ENCODE results near the gene FGF21.
"Not testable (repeated sequence)": the region's sequence is repeated elsewhere in the genome, so short reads cannot be mapped to it uniquely, and the experiment has no call there.

The FGF21 gene

DNA sequence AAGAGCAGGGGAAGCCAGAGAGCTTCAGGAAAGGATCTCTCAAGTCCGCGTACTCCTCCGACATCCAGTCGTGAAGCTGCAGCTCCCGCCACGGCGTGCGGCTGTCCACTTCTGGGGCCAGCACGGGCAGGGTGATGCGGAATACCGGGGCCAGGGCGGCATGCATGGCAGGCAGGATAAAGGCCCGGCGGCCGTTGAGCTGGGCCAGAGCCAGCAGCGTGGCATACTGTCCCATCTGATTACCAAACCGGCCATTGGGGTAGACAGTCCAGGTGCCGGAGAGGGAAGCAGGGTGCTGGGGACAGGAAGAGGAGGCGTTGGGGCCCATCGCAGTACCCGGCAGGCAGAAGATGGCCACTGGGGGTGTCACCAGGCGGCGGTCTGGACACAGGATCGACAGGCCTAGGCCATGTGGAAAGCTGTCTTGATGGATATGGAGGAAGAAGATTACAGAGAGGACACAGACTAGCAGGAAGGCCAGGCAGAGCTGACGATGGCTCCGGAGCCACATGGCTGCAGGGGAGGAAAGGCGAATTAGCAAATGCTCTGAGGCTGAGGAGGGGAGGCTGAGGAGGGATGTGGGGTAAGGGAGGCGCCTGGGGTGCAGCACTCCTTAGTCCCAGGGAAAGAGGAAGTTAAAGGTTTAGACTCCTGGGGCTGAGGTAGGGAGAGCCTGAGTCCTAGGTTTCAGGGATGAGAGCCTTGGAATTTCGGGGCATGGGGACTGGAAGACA is 4.4 kb upstream of the FGF21 start:
- in situ Hi-C loops (cut with HindIII; ENCODE audit: low sequenced_read_pairs), result no loop called here

DNA sequence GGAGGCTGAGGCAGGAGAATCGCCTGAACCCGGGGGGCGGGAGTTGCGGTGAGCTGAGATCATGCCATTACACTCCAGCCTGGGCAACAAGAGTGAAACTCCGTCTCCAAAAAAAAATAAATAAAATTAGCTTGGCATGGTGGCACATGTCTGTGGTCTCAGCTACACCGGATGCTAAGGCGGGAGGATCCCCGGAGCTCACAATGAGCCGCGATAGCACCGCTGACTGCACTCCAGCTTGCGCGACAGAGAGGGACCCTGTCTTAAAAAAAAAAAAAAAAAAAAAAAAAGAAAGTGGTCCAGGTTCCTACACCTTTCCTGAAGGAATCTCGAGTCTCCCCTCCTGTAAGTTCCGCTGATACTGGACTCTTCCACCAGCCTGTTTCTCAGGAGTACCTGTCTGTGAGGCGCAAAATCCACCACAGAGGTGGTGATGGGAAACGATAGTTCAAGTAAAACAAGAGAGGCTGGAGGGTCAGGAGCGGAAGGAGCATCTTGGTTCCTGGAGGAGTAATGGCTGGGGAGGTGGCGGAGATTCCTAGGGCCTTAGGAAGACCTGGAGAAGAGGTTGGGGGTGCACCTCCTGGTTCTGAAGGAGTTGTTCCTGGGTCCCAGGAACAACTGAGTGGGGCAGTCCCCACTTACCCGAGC is 3.4 kb upstream of the FGF21 start:
- in situ Hi-C loops (cut with HindIII; ENCODE audit: low sequenced_read_pairs), result no loop called here

DNA sequence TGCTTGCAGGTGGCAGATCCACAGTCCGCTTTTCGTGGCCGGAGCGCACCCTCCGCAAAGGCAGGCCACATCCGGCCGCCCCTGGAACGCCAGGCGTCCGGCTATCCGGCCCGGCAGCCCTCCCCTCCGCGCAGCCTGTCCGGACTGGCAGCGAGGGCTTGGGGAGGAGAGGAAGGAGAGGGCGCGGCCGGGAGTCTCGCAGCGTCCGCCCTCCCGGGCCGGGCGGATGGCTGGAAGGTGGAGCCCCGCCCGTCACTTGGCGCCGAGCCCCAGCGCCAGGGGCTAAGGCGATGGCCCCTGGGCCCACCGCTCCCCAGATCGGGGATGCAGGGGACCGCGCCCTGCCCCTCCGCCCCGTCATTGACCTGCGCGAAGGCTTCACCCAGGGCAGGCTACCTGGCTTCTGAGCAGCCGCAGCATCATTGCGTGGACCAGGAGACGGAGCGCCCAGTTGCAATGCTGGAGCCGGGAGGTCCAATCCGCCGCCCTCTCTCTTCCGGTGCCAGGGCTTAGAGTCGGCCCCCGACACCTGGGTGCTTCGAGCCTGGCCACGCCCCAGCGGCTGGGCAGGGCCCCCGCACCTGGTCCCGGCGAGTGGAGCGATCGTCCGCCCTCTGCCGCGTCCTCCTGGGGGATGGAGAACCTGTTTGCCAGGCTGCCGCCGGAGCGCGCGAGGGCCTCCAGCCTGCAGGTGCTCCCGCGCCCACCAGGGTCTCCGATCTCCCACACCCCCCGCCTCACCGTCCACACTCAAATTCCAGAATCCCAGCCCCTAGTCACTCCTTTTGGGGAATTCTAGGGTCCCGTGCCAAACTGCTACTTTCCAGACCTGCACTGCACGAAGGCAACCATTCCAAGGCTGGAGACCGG is 2.6 kb upstream of the FGF21 start, which contains the start of gene FUT1:
FUT1 (minus strand) TSS at position 146 of the 870 bp plus-strand sequence. CDS start 1,360 bp downstream, outside the sequence.
- in situ Hi-C loops (cut with HindIII; ENCODE audit: low sequenced_read_pairs), result no loop called here

DNA sequence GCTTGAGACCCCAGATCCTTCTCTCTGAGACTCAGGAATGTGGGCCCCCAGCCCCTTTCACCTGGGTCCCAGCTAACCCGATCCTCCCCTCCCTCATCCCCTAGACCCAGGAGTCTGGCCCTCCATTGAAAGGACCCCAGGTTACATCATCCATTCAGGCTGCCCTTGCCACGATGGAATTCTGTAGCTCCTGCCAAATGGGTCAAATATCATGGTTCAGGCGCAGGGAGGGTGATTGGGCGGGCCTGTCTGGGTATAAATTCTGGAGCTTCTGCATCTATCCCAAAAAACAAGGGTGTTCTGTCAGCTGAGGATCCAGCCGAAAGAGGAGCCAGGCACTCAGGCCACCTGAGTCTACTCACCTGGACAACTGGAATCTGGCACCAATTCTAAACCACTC is 463 bp downstream of the FGF21 start:
- in situ Hi-C loops (cut with HindIII; ENCODE audit: low sequenced_read_pairs), result no loop called here

DNA sequence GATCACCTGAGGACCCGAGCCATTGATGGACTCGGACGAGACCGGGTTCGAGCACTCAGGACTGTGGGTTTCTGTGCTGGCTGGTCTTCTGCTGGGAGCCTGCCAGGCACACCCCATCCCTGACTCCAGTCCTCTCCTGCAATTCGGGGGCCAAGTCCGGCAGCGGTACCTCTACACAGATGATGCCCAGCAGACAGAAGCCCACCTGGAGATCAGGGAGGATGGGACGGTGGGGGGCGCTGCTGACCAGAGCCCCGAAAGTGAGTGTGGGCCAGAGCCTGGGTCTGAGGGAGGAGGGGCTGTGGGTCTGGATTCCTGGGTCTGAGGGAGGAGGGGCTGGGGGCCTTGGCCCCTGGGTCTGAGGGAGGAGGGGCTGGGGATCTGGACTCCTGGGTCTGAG is 888 bp downstream of the FGF21 start:
- in situ Hi-C loops (cut with HindIII; ENCODE audit: low sequenced_read_pairs), result no loop called here

DNA sequence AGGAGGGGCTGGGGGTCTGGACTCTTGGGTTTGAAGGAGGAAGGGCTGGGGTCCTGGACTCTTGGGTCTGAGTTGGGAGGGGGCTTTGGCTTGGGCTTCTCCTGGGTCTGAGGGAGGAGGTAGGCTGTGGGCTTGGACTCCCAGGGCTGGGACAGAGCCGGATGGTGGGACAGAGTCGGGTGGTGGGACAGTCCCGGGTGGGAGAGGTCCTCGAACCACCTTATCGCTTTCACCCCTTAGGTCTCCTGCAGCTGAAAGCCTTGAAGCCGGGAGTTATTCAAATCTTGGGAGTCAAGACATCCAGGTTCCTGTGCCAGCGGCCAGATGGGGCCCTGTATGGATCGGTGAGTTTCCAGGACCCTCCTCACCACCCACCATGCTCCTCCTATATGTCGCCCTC is 1.4 kb downstream of the FGF21 start:
- in situ Hi-C loops (cut with HindIII; ENCODE audit: low sequenced_read_pairs), result no loop called here

DNA sequence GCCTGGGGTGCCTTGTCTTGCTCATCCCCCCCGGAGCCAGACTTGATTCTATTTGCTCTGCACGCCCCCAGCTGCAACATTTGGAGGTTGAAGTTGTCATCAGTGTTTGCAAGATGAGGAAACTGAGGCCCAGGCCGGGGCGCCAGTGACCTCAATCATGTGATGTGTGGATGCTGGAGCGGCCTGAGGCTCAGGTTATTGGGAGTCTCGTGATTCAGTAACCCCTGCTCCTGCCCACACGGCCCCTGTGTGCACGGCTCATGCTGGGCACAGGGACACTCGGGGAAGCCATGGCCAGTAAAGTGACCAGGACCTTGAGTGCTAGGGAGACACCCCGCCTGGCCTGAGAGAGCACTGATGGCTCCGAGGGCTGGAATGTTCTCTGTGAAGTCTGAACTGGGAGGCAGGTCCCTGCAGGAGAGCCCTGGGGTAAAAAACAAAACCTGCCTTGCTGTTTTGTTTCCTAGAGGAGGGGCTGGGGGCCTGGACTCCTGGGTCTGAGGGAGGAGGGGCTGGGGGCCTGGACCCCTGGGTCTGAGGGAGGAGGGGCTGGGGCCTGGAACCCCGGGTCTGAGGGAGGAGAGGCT is 1.9 kb downstream of the FGF21 start:
- in situ Hi-C loops (cut with HindIII; ENCODE audit: low sequenced_read_pairs), result no loop called here

DNA sequence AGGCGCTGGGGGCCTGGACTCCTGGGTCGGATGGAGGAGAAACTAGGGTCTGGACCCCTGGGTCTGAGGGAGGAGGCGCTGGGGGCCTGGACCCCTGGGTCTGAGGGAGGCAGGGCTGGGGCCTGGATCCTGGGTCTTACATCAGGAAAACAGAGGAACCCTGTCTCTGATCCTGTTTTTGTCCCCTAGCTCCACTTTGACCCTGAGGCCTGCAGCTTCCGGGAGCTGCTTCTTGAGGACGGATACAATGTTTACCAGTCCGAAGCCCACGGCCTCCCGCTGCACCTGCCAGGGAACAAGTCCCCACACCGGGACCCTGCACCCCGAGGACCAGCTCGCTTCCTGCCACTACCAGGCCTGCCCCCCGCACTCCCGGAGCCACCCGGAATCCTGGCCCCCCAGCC is 2.4 kb downstream of the FGF21 start:
- in situ Hi-C loops (cut with HindIII; ENCODE audit: low sequenced_read_pairs), result no loop called here

DNA sequence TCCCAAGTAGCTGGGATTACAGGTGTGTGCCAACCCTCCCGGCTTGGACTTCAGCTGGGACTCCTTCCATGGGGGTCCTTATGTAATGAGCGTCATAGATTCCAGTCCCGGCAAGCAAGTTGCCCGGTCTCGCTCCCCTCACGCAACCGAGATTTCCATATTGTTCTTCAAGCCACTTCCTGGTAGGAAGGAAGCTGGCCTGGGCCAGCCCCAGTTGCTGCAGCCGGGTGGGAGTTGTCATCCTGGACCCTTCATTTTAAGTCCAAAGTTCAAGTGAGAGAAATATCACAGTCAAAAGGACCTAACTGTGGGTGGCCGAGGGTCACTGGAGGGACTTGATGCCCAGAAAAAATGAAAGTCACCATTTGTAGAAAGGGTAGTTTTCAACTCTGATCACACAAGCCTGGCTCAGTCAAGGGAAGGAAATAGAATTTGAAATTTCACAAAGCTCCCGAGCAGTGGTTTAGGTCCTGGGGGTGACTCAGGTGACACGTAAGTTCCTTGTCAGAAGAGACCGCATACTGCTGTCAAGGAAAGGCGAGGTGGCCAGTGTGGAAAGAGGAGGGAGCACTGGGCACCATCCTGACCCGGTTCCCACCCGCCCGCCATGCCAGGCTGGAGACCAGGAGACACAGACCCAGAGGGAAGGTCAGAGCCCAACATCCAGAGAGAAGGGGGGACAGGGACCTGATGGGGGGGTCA is 5.3 kb downstream of the FGF21 start:
- in situ Hi-C loops (cut with HindIII; ENCODE audit: low sequenced_read_pairs), result no loop called here

DNA sequence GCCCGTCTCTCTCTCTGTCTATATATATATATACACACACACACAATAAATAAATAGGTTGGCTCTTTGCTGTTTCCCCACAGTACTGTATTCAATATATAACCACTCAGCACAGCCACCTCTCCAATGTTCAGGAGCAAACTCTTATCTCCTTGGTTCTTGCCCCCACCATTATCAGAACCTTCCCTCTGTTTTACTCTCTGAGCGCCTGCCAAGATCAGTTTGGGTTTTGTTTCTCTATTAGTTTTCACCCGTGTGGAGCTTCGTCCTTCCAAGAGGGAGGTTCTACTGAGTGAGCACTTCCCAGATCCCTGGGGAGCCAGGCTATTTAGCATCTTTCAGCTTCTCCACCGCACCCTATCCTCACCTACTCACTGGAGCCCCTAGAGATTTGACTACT is 10.5 kb downstream of the FGF21 start:
- in situ Hi-C loops (cut with HindIII; ENCODE audit: low sequenced_read_pairs), result not testable (repeated sequence)

DNA sequence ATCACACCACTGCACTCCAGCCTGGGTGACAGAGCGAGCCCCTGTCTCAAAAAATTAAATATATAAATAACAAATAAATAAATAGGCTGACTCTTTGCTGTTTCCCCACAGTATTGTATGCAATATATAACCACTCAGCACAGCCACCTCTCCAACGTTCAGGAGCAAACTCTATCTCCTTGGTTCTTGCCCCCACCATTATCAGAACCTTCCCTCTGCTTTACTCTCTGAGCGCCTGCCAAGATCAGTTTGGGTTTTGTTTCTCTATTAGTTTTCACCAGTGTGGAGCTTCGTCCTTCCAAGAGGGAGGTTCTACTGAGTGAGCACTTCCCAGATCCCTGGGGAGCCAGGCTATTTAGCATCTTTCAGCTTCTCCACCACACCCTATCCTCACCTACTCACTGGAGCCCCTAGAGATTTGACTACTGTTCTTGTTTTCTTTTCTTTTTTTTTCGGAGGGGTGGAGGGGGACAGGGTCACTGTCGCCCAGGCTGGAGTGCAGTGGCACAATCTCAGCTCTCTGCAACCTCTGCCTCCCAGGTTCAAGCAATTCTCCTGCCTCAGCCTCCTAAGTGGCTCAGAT is 12.9 kb downstream of the FGF21 start:
- in situ Hi-C loops (cut with HindIII; ENCODE audit: low sequenced_read_pairs), result not testable (repeated sequence)

DNA sequence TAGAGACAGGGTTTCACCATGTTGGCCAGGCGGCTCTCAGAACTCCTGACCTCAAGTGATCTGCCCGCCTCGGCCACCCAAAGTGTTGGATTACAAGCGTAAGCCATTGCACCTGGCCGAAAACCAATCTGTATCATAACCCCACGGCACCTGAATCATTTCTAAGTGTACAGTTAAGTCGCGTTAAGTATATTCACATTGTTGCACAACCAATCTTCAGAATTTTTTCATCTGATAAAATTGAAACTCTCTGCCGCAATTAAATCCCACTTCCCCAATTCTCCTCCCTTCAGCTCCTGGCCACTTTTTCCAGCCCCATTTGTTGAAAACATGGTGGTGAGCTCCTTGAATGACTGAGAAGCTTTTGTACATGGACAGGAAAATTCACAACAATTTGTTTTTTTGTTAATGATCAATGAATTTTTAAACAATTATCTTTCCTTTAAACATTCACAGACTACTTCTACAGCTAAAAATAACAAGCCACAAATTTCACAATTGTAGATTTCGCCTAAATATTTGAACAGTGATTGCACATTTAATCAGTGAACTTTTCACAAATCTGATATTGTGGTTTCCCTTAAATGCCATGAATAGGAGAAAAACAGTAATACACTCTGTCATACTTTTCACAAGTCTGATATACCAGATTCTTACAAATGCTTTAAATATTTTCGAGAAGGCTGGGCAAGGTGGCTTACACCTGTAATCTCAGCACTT is 13.8 kb downstream of the FGF21 start:
- in situ Hi-C loops (cut with HindIII; ENCODE audit: low sequenced_read_pairs), result no loop called here

DNA sequence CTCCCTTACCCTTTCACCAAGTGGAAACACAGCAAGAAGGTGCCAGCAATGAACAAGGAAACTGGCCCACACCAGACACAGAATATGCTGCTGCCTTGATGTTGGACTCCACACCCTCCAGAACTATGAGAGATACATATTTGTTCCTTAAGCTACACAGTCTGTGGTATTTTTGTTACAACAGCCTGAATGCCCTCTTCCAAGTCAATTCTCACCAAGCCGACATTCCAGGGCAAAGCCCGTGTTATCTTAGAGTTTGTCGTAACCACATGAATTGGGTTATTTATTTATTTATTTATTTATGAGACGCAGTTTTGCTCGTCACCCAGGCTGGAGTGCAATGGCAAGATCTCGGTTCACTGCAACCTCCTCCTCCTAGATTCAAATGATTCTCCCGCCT is 14.9 kb downstream of the FGF21 start:
- in situ Hi-C loops (cut with HindIII; ENCODE audit: low sequenced_read_pairs), result no loop called here

DNA sequence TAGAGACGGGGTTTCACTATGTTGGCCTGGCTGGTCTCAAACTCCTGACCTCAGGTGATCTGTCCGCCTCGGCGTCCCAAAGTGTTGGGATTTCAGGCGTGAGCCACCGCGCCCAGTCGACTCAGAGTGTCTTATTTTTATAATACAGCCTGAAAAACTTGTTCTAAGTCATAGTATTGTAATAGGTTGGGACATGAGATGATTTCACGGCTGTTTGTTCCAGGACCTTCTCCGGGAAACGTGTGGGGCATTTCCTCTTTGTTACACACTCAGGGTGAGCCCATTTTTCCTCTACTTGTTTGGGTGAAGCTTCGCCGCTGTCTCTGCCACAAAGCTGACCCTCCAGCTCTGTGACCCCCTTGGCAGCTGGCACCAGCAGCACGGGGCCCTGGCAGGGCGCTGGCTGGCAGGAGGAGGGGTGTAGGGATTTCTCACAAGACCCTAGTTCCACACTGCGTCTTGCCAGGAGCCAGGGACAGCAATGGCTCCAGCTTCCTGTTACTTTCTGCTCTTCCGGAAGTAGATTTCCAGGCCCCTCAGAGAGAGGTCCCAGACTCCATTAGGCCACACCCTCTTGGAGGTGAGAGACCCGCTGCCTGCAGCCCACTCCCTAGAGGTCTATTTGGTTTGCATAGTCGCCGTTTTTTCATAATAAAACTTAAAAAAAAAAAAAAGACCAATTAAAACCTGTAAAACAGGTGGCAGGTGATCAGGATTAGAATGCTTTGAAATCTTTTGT is 15.6 kb downstream of the FGF21 start:
- in situ Hi-C loops (cut with HindIII; ENCODE audit: low sequenced_read_pairs), result no loop called here

DNA sequence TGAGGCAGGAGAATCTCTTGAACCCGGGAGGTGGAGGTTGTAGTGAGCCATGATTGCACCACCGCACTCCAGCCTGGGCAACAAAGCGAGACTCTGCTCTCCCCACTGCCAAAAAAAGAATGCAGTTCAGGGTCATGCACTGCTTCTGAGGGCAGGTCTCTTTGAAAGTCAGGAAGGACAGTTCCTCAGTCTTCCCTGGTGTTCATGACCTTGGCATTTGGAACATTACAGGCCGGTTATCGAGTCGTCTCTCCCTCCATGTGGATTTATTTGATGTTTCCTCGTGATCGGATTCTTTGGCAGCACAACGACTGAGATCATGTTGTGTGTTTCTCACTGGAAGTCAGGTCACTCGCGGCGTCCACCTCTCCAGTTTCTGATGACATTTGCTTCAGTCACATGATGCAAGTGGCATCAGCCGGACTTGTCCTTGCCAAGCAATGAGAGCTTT is 17.2 kb downstream of the FGF21 start:
- in situ Hi-C loops (cut with HindIII; ENCODE audit: low sequenced_read_pairs), result no loop called here

DNA sequence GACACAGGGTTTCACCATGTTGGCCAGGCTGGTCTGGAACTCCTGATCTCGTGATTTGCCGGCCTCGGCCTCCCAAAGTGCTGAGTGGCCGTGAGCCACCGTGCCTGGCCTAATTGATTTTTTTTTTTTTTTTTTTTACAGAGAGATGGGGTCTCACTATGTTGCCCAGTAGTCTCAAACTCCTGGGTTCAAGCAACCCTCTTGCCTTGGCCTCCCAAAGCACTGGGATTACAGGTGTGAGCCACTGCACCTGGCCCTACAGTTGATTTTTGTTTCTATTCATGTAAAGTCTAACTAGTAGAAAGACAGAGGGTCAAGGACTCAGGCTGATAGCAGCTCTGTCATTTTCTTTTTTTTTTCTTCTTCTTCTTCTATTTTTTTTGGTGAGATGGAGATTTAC is 21.8 kb downstream of the FGF21 start:
- in situ Hi-C loops (cut with HindIII; ENCODE audit: low sequenced_read_pairs), result no loop called here

DNA sequence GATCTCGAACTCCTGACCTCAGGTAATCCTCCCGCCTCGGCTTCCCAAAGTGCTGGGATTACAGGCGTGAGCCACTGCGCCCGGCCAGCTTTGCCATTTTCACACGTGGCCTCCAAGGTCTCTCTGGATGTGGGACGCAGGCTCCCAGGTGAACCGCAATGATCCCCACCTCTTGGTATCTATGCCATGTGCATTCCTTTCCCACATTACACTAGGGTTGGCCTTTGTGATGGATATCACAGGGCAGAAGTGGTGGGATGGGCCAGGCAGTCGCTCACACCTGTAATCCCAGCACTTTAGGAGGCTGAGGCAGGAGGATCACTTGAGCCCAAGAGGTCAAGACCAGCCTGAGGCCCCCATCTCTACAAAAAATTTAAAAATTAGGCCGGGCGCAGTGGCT is 22.4 kb downstream of the FGF21 start:
- in situ Hi-C loops (cut with HindIII; ENCODE audit: low sequenced_read_pairs), result no loop called here

DNA sequence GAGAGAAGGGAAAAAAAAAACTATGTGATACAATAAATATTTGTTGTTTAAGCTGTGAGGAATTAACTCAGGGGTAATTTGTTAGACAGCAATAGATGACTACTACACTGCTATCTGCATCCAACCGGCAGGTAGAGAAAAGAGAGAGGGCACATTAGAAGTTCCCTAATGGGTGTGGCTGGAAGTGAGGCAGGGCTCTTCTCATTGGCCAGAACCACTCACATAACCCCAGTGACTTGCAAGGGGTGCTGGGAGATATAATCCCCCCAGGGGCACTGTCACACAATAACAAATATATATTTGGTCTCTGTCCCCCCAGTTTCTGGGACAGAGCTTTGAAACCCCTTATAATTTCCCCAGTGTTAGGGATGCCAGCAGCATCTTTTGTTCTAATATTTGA is 24.3 kb downstream of the FGF21 start:
- in situ Hi-C loops (cut with HindIII; ENCODE audit: low sequenced_read_pairs), result no loop called here

Measured in endothelial cell of hepatic sinusoid (primary cell).